Mesothelial cell of epicardium (in vitro differentiated cells): ENCODE measurements around the gene PDE6B. TPM values are rescaled to one million over a fixed set of nuclear protein-coding genes. Genes with fewer than 3 reads are reported as not detected.

Experiments
- DNase-seq, 2 experiments: peaks; one replicate each; pipeline ENCODE4 v3.0.0; 2021; ENCODE audit warnings: low spot score in 2 of 2; ENCODE audit not compliant: unreplicated experiment in 2 of 2
- H3K27ac Mint-ChIP-seq: 2 replicates; pipeline ENCODE4 v1.8.0; 2021; ENCODE audit warnings: mixed read lengths
- H3K27me3 Mint-ChIP-seq: 2 replicates; pipeline ENCODE4 v1.8.0; 2021; ENCODE audit warnings: low read depth, mixed read lengths
- H3K36me3 Mint-ChIP-seq: 2 replicates; pipeline ENCODE4 v1.8.0; 2021; ENCODE audit warnings: mixed read lengths
- H3K4me1 Mint-ChIP-seq: 2 replicates; pipeline ENCODE4 v1.8.0; 2021; ENCODE audit warnings: mixed read lengths
- H3K4me3 Mint-ChIP-seq: 2 replicates; pipeline ENCODE4 v1.8.0; 2021; ENCODE audit warnings: mild to moderate bottlenecking, moderate library complexity, mixed read lengths
- H3K9me3 Mint-ChIP-seq: 2 replicates; pipeline ENCODE4 v1.8.0; 2021; ENCODE audit warnings: mixed read lengths
- total RNA-seq: library from RNA; stranded (reverse); gene quantifications from 3 replicates; pipeline ENCODE4 v1.2.1, GENCODE V29; 2021
- TF ChIP-seq, protein P1 (sequence below): fragments of 200-600 bp; sonication (generic); IDR thresholded peaks from one replicate; pipeline ENCODE4 v1.5.0; 2021; ENCODE audit warnings: antibody characterized with exemption; ENCODE audit not compliant: unreplicated experiment

Gene PDE6B
- total RNA-seq, 1 donor from 2014 or later, result 11.6 TPM

DNA sequence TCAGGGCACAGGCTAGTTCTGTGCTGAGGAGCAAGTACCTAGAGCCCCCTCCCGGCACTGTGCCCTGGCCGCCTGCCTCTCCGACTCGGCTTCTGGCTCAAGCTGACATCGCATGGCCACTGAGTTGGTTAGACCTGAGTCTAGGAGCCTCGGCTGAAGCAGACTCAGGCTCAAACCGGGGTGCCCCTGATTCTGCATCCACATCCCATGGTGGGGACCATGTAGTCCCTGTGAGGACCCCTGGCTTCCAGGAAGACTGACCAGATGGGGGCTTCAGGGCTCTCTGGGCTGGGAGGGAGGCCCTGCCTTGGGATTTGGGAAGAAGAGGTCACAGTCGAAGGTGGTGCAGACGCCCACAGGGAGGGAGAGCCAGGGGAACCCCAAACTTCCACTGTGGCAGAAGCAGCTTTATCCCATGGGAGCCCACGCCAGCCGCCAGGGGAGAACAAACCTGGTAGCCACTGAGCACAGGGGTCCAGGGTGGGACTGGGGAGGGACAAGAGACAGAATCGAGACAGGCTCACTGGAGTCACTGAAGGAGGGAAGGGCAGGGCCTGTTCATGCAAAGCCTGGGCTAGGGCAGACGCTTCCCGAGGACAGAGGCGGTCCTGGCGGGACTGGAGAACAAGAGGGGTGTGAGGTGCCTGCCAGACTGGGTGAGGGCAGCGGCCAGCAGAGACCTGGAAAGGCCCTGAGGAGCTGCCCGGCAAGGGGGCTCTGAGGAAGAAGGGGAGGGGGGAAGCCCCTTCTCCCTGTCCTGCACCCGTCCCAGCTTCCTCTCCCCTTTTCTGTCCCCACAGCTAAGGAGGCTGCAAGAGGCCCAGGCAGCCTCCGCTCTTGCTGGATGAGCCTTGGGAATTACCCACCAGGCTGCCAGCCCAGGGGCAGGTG is 1.1 kb downstream of the PDE6B start:
- Mint-ChIP-seq H3K4me1 (no peaks in the 10 kb centered on the region), H3K9me3 (peaks cover 4% of the 10 kb centered on the region), H3K4me3 (no peak overlapping the region), H3K36me3 (no peaks in the 10 kb centered on the region), H3K27me3 (peaks cover 5% of the 10 kb centered on the region), H3K27ac (no peak overlapping the region)
- no peak for DNase-seq
- TF ChIP-seq, protein P1, sequence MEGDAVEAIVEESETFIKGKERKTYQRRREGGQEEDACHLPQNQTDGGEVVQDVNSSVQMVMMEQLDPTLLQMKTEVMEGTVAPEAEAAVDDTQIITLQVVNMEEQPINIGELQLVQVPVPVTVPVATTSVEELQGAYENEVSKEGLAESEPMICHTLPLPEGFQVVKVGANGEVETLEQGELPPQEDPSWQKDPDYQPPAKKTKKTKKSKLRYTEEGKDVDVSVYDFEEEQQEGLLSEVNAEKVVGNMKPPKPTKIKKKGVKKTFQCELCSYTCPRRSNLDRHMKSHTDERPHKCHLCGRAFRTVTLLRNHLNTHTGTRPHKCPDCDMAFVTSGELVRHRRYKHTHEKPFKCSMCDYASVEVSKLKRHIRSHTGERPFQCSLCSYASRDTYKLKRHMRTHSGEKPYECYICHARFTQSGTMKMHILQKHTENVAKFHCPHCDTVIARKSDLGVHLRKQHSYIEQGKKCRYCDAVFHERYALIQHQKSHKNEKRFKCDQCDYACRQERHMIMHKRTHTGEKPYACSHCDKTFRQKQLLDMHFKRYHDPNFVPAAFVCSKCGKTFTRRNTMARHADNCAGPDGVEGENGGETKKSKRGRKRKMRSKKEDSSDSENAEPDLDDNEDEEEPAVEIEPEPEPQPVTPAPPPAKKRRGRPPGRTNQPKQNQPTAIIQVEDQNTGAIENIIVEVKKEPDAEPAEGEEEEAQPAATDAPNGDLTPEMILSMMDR, result no peak

DNA sequence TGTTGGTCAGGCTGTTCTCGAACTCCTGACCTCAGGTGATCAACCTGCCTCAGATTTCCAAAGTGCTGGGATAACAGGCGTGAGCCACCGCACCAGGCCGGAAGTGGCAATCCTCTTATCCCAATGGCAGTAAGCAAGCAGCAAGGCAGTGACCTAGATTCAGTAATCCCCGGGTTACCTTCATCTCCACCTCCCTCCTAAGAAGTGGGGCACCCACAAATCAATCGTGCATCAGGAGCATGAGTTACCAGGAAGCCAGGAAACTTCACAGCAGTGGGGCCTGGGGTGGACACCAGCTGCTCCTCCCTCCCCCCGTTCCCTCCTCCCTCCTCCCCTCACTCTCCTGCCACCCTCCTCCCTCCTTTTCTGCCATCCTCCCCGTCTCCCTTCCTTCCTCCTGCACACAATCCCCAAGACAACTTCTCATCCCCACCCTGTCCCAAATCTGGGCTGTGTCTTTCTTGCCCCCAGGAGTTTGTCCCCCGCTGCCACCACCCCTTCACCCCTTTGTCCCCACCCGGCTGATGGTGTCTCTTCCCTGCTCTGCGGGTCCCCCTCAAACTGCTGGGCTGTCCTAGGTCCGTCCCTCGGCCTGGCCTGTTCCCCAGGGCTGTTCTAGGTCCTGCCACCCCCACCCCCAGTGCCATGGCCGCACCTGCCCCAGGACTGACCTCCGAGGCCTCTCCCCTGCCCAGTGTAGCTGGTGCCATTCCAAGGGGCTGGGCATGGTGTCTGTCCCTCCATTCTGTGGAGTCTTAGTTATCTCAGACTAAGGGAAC is 2.2 kb downstream of the PDE6B start:
- Mint-ChIP-seq H3K36me3 (no peaks in the 10 kb centered on the region), H3K27ac (no peak overlapping the region), H3K4me3 (no peak overlapping the region), H3K27me3 (peaks cover 2% of the 10 kb centered on the region), H3K4me1 (no peaks in the 10 kb centered on the region), H3K9me3 (peaks cover 11% of the 10 kb centered on the region)
- DNase-seq, result no peak
- TF ChIP-seq, protein P1, result no peak

DNA sequence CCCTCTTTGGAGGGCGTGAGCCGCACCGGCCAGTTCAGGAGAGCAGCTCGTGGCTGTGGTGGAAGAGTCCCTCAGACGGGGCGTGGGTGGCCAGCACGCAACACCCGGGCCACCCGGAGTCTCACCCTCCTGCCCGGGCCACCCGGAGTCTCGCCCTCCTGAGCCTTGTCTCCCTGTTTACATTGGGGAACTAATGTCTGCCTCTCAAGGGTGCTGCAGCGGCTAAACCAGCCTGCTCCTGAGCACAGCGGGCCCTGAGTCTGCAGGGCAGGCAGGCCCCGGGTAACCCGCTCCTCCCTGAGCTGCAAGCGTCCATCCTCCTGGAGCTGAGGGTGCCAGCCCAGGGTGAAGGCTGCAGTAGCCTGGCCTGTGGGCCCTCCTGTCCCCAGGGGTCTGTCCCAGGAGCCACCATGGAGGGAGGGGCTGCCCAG is 3.0 kb downstream of the PDE6B start:
- peaks cover 14% of the 10 kb centered on the region for H3K9me3 Mint-ChIP-seq
- H3K36me3 Mint-ChIP-seq, result no peaks in the 10 kb centered on the region
- H3K27me3 Mint-ChIP-seq, result peaks cover 2% of the 10 kb centered on the region
- no peak overlapping the region for H3K4me3 Mint-ChIP-seq
- TF ChIP-seq, protein P1, result no peak
- H3K4me1 Mint-ChIP-seq, result no peaks in the 10 kb centered on the region
- DNase-seq, result no peak
- no peak overlapping the region for H3K27ac Mint-ChIP-seq

DNA sequence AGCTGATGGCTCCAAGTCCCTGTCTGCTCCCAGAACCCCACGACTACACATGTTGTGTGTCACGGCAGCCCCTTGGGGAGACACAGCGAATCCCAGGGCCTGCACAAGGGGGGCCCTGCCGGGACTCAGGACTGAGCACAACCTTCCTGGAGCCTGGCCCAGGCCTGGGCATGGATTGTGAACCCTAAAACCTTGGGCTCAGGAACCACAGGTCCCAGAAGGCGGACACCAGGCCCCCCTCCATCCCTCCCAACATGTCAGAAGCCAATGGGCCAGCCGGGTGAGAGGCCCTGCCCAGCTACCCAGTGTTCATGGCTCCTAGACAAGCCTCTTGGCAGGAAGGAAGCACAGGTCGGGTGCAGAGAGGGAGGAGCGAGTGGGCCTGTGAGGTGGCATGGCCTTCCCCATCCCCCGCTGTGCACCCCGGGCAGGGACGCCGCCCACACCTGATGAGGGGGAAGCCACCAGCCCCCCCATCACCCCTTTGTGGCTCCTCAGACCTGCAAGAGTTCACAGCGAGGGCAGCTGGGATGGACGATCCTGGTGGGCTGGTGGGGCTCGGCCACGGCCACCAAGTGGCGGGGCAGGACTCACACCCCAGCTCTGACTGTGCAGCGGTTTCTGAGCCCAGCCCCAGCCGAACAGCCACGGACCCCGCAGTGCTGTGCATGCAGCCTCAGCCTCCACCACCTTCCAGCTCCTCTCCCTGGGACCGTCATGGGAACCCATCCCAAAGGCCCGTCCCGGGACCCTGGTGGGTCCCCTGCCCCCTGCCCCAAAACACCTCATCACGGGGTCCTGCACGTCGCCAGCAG is 3.7 kb downstream of the PDE6B start:
- peaks cover 14% of the 10 kb centered on the region for H3K9me3 Mint-ChIP-seq
- H3K27me3 Mint-ChIP-seq, result peaks cover 2% of the 10 kb centered on the region
- TF ChIP-seq, protein P1, result no peak
- no peak overlapping the region for H3K4me3 Mint-ChIP-seq
- DNase-seq, result no peak
- no peaks in the 10 kb centered on the region for H3K36me3 Mint-ChIP-seq
- no peak overlapping the region for H3K27ac Mint-ChIP-seq
- no peaks in the 10 kb centered on the region for H3K4me1 Mint-ChIP-seq

DNA sequence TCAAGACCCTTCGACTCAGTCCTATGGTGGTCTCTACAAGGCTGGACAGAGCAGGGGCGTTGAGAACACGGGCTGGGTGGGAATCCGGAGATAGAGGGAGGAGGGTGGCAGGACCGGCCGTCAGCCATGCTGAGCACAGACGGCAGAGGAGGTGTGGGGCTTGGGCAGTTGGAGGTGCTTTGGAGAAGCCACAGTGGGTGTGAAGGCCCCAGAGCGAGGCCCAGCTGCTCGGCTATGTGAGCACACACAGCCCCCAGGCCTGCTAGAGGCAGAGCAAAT is 4.2 kb downstream of the PDE6B start:
- Mint-ChIP-seq H3K36me3 (no peaks in the 10 kb centered on the region), H3K9me3 (peaks cover 14% of the 10 kb centered on the region), H3K27me3 (peaks cover 2% of the 10 kb centered on the region), H3K4me1 (no peaks in the 10 kb centered on the region), H3K4me3 (no peak overlapping the region), H3K27ac (no peak overlapping the region)
- TF ChIP-seq, protein P1, result no peak
- no peak for DNase-seq
